Stomach smooth muscle (tissue), 2 donors: ENCODE results near the gene NCOA6.

Experiments
- H3K27ac ChIP-seq: one replicate; pipeline ENCODE4 v1.7.0; 2013; ENCODE audit warnings: mild to moderate bottlenecking, low read length, inconsistent platforms
- H3K27me3 ChIP-seq, 2 donors: one replicate each; pipeline ENCODE4 v1.7.0; 2013; ENCODE audit warnings: low read length in 2 of 2; ENCODE audit not compliant: insufficient read depth in 2 of 2, control insufficient read depth in 1 of 2
- H3K36me3 ChIP-seq, 2 donors: one replicate each; pipeline ENCODE4 v1.7.0; 2013; ENCODE audit warnings: low read length in 2 of 2; ENCODE audit not compliant: control insufficient read depth in 2 of 2, insufficient read depth in 2 of 2
- H3K4me1 ChIP-seq: one replicate; pipeline ENCODE4 v1.7.0; 2013; ENCODE audit warnings: low read length; ENCODE audit not compliant: control insufficient read depth, insufficient read depth
- H3K4me3 ChIP-seq, 2 donors: one replicate each; pipeline ENCODE4 v1.7.0; 2013; ENCODE audit warnings: low read length in 2 of 2
- H3K9ac ChIP-seq, 2 donors: one replicate each; pipeline ENCODE4 v1.7.0; 2013; ENCODE audit warnings: low read length in 2 of 2, mild to moderate bottlenecking in 1 of 2
- H3K9me3 ChIP-seq, 2 donors: one replicate each; pipeline ENCODE4 v1.7.0; 2013; ENCODE audit warnings: low read length in 2 of 2; ENCODE audit not compliant: control insufficient read depth in 2 of 2
- donor health status: healthy.
- donor health status: Pancreatic carcinoma.

Gene NCOA6

GRCh38 chr20:34710861-34711574, 114.4 kb downstream of the NCOA6 start:
- Histone ChIP-seq H3K27ac (peak overlapping the region; percentile 94), H3K36me3 (peaks cover 26 to 31% of the 10 kb centered on the region in 2 donors), H3K27me3 (no peaks in the 10 kb centered on the region), H3K4me1 (peaks cover 49% of the 10 kb centered on the region), H3K9ac (peak overlapping the region; percentile 83 to 86), H3K9me3 (no peaks in the 10 kb centered on the region), H3K4me3 (peak overlapping the region in 1 of 2 donors; percentile 81)

GRCh38 chr20:34710568-34710839, 114.9 kb downstream of the NCOA6 start:
- Histone ChIP-seq H3K9me3 (no peaks in the 10 kb centered on the region), H3K36me3 (peaks cover 26 to 28% of the 10 kb centered on the region in 2 donors), H3K4me1 (peaks cover 54% of the 10 kb centered on the region), H3K4me3 (peak overlapping the region; percentile 70 to 81), H3K27ac (peak overlapping the region; percentile 94), H3K27me3 (no peaks in the 10 kb centered on the region), H3K9ac (peak overlapping the region; percentile 83 to 86)

GRCh38 chr20:34709831-34710567, 115.5 kb downstream of the NCOA6 start:
- Histone ChIP-seq H3K4me3 (peak overlapping the region; percentile 70 to 81), H3K4me1 (peaks cover 59% of the 10 kb centered on the region), H3K36me3 (peaks cover 21 to 23% of the 10 kb centered on the region in 2 donors), H3K9ac (peak overlapping the region; percentile 83 to 86), H3K27ac (peak overlapping the region; percentile 94), H3K9me3 (no peaks in the 10 kb centered on the region), H3K27me3 (no peaks in the 10 kb centered on the region)

- peak overlapping the region; percentile 70 to 81 for H3K4me3 ChIP-seq
- no peaks in the 10 kb centered on the region for H3K27me3 ChIP-seq
- H3K9me3 ChIP-seq = no peaks in the 10 kb centered on the region
- H3K36me3 ChIP-seq = peaks cover 15 to 20% of the 10 kb centered on the region in 2 donors
- H3K27ac ChIP-seq = peak overlapping the region; percentile 94
- peak overlapping the region; percentile 83 to 84 for H3K9ac ChIP-seq
- H3K4me1 ChIP-seq = peaks cover 64% of the 10 kb centered on the region
Measured at GRCh38 chr20:34709044-34709830, 116.2 kb downstream of the NCOA6 start.

- H3K27ac ChIP-seq = peak overlapping the region; percentile 94
- H3K9me3 ChIP-seq = no peaks in the 10 kb centered on the region
- peak overlapping the region; percentile 70 to 81 for H3K4me3 ChIP-seq
- H3K36me3 ChIP-seq = peaks cover 12 to 16% of the 10 kb centered on the region in 2 donors
- no peaks in the 10 kb centered on the region for H3K27me3 ChIP-seq
- H3K9ac ChIP-seq = peak overlapping the region; percentile 83 to 84
- peaks cover 66% of the 10 kb centered on the region for H3K4me1 ChIP-seq
Measured at GRCh38 chr20:34708621-34709043, 116.8 kb downstream of the NCOA6 start.

- Histone ChIP-seq H3K27me3 (no peaks in the 10 kb centered on the region), H3K4me3 (no peak overlapping the region), H3K27ac (peak overlapping the region; percentile 94), H3K9me3 (no peaks in the 10 kb centered on the region), H3K36me3 (peaks cover 2 to 5% of the 10 kb centered on the region in 2 donors), H3K4me1 (peaks cover 67% of the 10 kb centered on the region), H3K9ac (peak overlapping the region in 1 of 2 donors; percentile 14)
Measured at GRCh38 chr20:34706912-34707784, 118.3 kb downstream of the NCOA6 start.

GRCh38 chr20:34706302-34706875, 119.1 kb downstream of the NCOA6 start:
- Histone ChIP-seq H3K36me3 (no peaks in the 10 kb centered on the region), H3K27me3 (no peaks in the 10 kb centered on the region), H3K9ac (peak overlapping the region; percentile 95 to 98), H3K4me3 (peak overlapping the region; percentile 15 to 25), H3K9me3 (no peaks in the 10 kb centered on the region), H3K27ac (peak overlapping the region; percentile 99), H3K4me1 (peaks cover 65% of the 10 kb centered on the region)

GRCh38 chr20:34705397-34706301, 119.8 kb downstream of the NCOA6 start:
- Histone ChIP-seq H3K9ac (peak overlapping the region; percentile 95 to 98), H3K4me1 (peaks cover 58% of the 10 kb centered on the region), H3K27ac (peak overlapping the region; percentile 99), H3K36me3 (no peaks in the 10 kb centered on the region), H3K4me3 (peak overlapping the region; percentile 91 to 96), H3K9me3 (no peaks in the 10 kb centered on the region), H3K27me3 (no peaks in the 10 kb centered on the region)

- Histone ChIP-seq H3K27me3 (no peaks in the 10 kb centered on the region), H3K4me3 (peak overlapping the region; percentile 91 to 96), H3K27ac (peak overlapping the region; percentile 99), H3K9ac (peak overlapping the region; percentile 95 to 98), H3K36me3 (no peaks in the 10 kb centered on the region), H3K4me1 (peaks cover 52% of the 10 kb centered on the region), H3K9me3 (no peaks in the 10 kb centered on the region)
Measured at GRCh38 chr20:34705008-34705396, 120.4 kb downstream of the NCOA6 start.
